SK-N-SH (cell line): ENCODE measurements around the gene PDE6B.

ENCODE experiments used
- FOXJ3 ChIP-seq: sonication (generic); formaldehyde crosslinking; IDR thresholded peaks from 2 replicates; pipeline ENCODE4 v1.5.1; 2020; ENCODE audit warnings: mild to moderate bottlenecking, missing genetic modification reagents
- POLR2AphosphoS5 ChIP-seq: IDR thresholded peaks from 2 replicates; pipeline ENCODE4 v1.6.1; 2012; ENCODE audit warnings: low read depth, low read length
- TAF1 ChIP-seq: IDR thresholded peaks from 2 replicates; pipeline ENCODE4 v1.6.1; 2012; ENCODE audit warnings: low read depth, mild to moderate bottlenecking, low read length, moderate library complexity, borderline replicate concordance
- TF ChIP-seq, protein P1 (sequence below): fragments of 150-350 bp; IDR thresholded peaks from 2 replicates; pipeline ENCODE4 v1.6.1; 2017; ENCODE audit warnings: antibody characterized with exemption, low read length, low read depth, borderline replicate concordance
- TF ChIP-seq, protein P2 (sequence below): fragments of 200-600 bp; sonication (generic); IDR thresholded peaks from 2 replicates; pipeline ENCODE4 v1.6.1; 2017; ENCODE audit warnings: antibody characterized with exemption, mild to moderate bottlenecking, moderate library complexity

DNA sequence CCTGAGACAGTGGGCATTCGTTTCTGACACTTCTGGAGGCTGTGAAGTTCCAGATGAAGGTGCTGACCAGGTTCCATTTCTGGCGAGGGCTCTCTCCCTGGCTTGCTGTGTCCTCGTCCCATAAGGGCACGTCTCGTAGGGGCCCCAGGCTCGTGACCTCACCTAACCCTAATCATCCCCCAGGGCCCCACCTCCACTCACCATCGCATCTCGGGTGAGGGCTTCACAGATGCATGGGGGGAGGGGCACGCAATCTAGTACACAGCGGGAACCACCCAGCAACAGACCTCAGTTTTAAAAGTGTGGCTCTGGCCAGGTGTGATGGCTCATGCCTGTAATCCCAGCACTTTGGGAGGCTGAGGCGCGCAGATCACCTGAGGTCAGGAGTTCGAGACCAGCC is 22.1 kb downstream of the PDE6B start:
- TF ChIP-seq, protein P1, sequence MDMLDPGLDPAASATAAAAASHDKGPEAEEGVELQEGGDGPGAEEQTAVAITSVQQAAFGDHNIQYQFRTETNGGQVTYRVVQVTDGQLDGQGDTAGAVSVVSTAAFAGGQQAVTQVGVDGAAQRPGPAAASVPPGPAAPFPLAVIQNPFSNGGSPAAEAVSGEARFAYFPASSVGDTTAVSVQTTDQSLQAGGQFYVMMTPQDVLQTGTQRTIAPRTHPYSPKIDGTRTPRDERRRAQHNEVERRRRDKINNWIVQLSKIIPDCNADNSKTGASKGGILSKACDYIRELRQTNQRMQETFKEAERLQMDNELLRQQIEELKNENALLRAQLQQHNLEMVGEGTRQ, result no peak
- TF ChIP-seq TAF1 (no peak), FOXJ3 (no peak), POLR2AphosphoS5 (no peak)
- TF ChIP-seq, protein P2, sequence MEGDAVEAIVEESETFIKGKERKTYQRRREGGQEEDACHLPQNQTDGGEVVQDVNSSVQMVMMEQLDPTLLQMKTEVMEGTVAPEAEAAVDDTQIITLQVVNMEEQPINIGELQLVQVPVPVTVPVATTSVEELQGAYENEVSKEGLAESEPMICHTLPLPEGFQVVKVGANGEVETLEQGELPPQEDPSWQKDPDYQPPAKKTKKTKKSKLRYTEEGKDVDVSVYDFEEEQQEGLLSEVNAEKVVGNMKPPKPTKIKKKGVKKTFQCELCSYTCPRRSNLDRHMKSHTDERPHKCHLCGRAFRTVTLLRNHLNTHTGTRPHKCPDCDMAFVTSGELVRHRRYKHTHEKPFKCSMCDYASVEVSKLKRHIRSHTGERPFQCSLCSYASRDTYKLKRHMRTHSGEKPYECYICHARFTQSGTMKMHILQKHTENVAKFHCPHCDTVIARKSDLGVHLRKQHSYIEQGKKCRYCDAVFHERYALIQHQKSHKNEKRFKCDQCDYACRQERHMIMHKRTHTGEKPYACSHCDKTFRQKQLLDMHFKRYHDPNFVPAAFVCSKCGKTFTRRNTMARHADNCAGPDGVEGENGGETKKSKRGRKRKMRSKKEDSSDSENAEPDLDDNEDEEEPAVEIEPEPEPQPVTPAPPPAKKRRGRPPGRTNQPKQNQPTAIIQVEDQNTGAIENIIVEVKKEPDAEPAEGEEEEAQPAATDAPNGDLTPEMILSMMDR, result no peak
